Astrocyte (in vitro differentiated cells and primary cell): ENCODE results near the gene RFX4. TPM values are rescaled to one million over a fixed set of nuclear protein-coding genes. Genes with fewer than 3 reads are reported as not detected.
A peak's percentile ranks its signal among the peaks of the same experiment; 100 is the strongest.

Experiments used
- DNase-seq: peaks from one replicate; pipeline ENCODE4 v3.0.0-alpha.2; 2010; ENCODE audit warnings: low read depth
- FAIRE-seq: peaks from 2 replicates; lab custom pipeline; 2011; peaks lifted over from hg19 to GRCh38; lab: Jason Lieb, UNC
- H2AFZ ChIP-seq: 2 replicates; pipeline ENCODE4 v1.6.0; 2012; ENCODE audit warnings: low read depth, low read length, inconsistent platforms
- H3K27ac ChIP-seq: 2 replicates; pipeline ENCODE4 v1.5.1; 2011; ENCODE audit warnings: low read depth, low read length, inconsistent platforms
- H3K27me3 ChIP-seq: 2 replicates; pipeline ENCODE4 v1.6.0; 2011; ENCODE audit warnings: low read length, inconsistent platforms; ENCODE audit not compliant: insufficient read depth
- H3K36me3 ChIP-seq: 2 replicates; pipeline ENCODE4 v1.5.1; 2011; ENCODE audit warnings: low read length, inconsistent platforms; ENCODE audit not compliant: insufficient read depth
- H3K4me1 ChIP-seq: 2 replicates; pipeline ENCODE4 v1.5.1; 2011; ENCODE audit warnings: low read length, inconsistent platforms; ENCODE audit not compliant: insufficient read depth
- H3K4me2 ChIP-seq: 2 replicates; pipeline ENCODE4 v1.6.0; 2012; ENCODE audit warnings: low read length, inconsistent platforms
- H3K4me3 ChIP-seq: 2 replicates; pipeline ENCODE4 v1.5.1; 2011; ENCODE audit warnings: low read depth, mild to moderate bottlenecking, low read length, inconsistent platforms; ENCODE audit not compliant: insufficient read depth
- H3K79me2 ChIP-seq: 2 replicates; pipeline ENCODE4 v1.6.0; 2012; ENCODE audit warnings: mild to moderate bottlenecking, low read length, inconsistent platforms; ENCODE audit not compliant: insufficient read depth
- H3K9ac ChIP-seq: 2 replicates; pipeline ENCODE4 v1.6.0; 2012; ENCODE audit warnings: mild to moderate bottlenecking, low read length, inconsistent platforms
- H3K9me3 ChIP-seq: 2 replicates; pipeline ENCODE4 v1.5.1; 2012; ENCODE audit warnings: low read depth, mild to moderate bottlenecking, low read length, inconsistent platforms; ENCODE audit not compliant: insufficient read depth
- H4K20me1 ChIP-seq: 2 replicates; pipeline ENCODE4 v1.6.0; 2012; ENCODE audit warnings: low read length, inconsistent platforms; ENCODE audit not compliant: insufficient read depth
- H3K27ac Mint-ChIP-seq: one replicate; pipeline ENCODE4 v1.8.0; 2021; ENCODE audit warnings: mild to moderate bottlenecking, mixed read lengths; ENCODE audit not compliant: unreplicated experiment
- H3K27me3 Mint-ChIP-seq: one replicate; pipeline ENCODE4 v1.8.0; 2021; ENCODE audit warnings: low read depth, mixed read lengths; ENCODE audit not compliant: unreplicated experiment
- H3K36me3 Mint-ChIP-seq: one replicate; pipeline ENCODE4 v1.8.0; 2021; ENCODE audit warnings: low read depth, mixed read lengths; ENCODE audit not compliant: unreplicated experiment
- H3K4me1 Mint-ChIP-seq: one replicate; pipeline ENCODE4 v1.8.0; 2021; ENCODE audit warnings: low read depth, mixed read lengths; ENCODE audit not compliant: unreplicated experiment
- H3K4me3 Mint-ChIP-seq: one replicate; pipeline ENCODE4 v1.8.0; 2021; ENCODE audit warnings: mild to moderate bottlenecking, moderate library complexity, mixed read lengths; ENCODE audit not compliant: unreplicated experiment
- H3K9me3 Mint-ChIP-seq: one replicate; pipeline ENCODE4 v1.8.0; 2021; ENCODE audit warnings: mild to moderate bottlenecking, mixed read lengths; ENCODE audit not compliant: unreplicated experiment
- CTCF ChIP-seq: IDR thresholded peaks from 2 replicates; pipeline ENCODE4 v1.5.1; 2011; ENCODE audit warnings: low read depth, mild to moderate bottlenecking, inconsistent platforms, low read length, moderate library complexity; ENCODE audit not compliant: insufficient read depth
- EZH2 ChIP-seq: IDR thresholded peaks from 2 replicates; pipeline ENCODE4 v1.6.1; 2012; ENCODE audit warnings: mild to moderate bottlenecking, low read length, inconsistent platforms; ENCODE audit not compliant: insufficient read depth
- total RNA-seq: library from RNA; stranded (reverse); gene quantifications from 2 replicates; pipeline ENCODE4 v1.2.1, GENCODE V29; 2021

RFX4 gene
- total RNA-seq, 1 donor from 2014 or later: 0.07 TPM

- Histone ChIP-seq H3K27me3 (no peaks in the 10 kb centered on the region), H3K4me3 (no peak overlapping the region), H3K36me3 (no peaks in the 10 kb centered on the region), H4K20me1 (no peaks in the 10 kb centered on the region), H3K27ac (no peak overlapping the region), H3K9ac (no peak overlapping the region), H2AFZ (no peak overlapping the region), H3K9me3 (no peaks in the 10 kb centered on the region), H3K4me1 (peaks cover 25% of the 10 kb centered on the region), H3K79me2 (no peaks in the 10 kb centered on the region), H3K4me2 (no peak overlapping the region)
- no peak for TF ChIP-seq CTCF
- no peak for TF ChIP-seq EZH2
- H3K27me3 Mint-ChIP-seq: peaks cover 13% of the 10 kb centered on the region
- H3K27ac Mint-ChIP-seq: no peak overlapping the region
- FAIRE-seq (no peak), DNase-seq (no peak)
- no peak overlapping the region for H3K4me3 Mint-ChIP-seq
- H3K36me3 Mint-ChIP-seq: no peaks in the 10 kb centered on the region
- no peaks in the 10 kb centered on the region for H3K9me3 Mint-ChIP-seq
- H3K4me1 Mint-ChIP-seq: peaks cover 14% of the 10 kb centered on the region
Observed at GRCh38 chr12:106634206-106634605, 51.4 kb downstream of the RFX4 start.

DNA sequence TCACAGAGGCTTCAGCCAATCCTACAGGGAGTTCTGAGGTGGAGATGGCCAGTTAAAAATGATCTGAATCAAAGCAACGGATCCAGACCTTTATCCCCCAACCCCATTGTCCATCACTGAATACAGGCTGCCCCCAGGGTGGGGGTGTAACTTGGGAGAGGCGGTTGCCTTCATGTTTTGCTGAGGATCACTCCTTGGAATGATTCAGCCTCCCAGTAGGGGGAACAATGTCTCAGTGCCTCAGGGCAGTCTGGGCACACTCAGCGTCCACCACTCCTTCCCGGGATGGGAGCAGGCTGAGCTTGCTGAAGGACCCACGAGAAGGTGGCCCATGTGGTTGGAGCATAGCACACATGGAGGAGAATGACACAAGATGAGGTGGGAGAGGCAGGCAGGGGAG, 60.2 kb downstream of the RFX4 start:
- TF ChIP-seq CTCF (no peak), EZH2 (no peak)
- Histone ChIP-seq H3K9ac (no peak overlapping the region), H3K4me1 (peaks cover 4% of the 10 kb centered on the region), H3K36me3 (no peaks in the 10 kb centered on the region), H3K79me2 (no peaks in the 10 kb centered on the region), H3K4me2 (no peak overlapping the region), H3K27ac (no peak overlapping the region), H3K4me3 (no peak overlapping the region), H4K20me1 (no peaks in the 10 kb centered on the region), H3K9me3 (no peaks in the 10 kb centered on the region), H3K27me3 (peaks cover 3% of the 10 kb centered on the region), H2AFZ (peak overlapping the region; percentile 47)
- Mint-ChIP-seq H3K36me3 (peaks cover 2% of the 10 kb centered on the region), H3K27me3 (peaks cover 9% of the 10 kb centered on the region), H3K4me1 (no peaks in the 10 kb centered on the region), H3K27ac (no peak overlapping the region), H3K4me3 (no peak overlapping the region), H3K9me3 (no peaks in the 10 kb centered on the region)
- DNase-seq: no peak
- no peak for FAIRE-seq

DNA sequence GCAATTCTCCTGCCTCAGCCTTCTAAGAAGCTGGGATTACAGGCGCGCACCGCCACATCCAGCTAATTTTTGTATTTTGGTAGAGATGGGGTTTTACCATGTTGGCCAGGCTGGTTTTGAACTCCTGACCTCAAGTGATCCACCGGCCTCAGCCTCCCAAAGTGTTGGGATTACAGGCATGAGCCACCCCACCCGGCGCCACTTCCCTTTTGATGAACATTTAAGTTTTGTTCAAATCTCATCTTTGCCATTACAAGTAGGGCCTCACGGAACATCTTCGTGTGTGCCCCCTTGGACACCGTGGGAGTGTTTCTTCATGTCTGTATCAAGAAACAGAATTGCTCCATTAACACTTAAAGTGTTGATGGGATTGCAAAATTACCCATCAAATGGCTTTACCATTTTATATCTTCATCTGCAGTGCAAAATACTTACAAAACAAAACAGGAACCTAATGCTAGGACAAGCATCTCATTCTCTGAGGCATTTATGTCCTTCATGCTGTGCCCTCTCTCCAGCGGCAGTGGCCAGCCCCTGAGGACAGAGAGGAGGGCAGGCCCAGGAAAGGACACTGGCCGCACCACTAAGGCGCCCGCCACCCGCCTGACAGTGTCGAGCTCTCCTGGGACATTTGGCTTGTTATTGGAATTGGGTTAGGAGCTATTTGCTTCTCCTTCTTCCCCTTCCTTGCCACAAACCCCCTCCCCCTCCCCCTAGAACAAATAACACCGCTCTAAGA, 61.7 kb downstream of the RFX4 start:
- H3K36me3 Mint-ChIP-seq: peaks cover 2% of the 10 kb centered on the region
- peak overlapping the region; percentile 56 for H2AFZ ChIP-seq

More for the DNA sequence above, 61.7 kb downstream of the RFX4 start:
- peaks cover 9% of the 10 kb centered on the region for H3K27me3 Mint-ChIP-seq
- Histone ChIP-seq H3K27ac (no peak overlapping the region), H3K4me1 (peaks cover 4% of the 10 kb centered on the region), H4K20me1 (no peaks in the 10 kb centered on the region), H3K4me2 (peak overlapping the region; percentile 78), H3K36me3 (no peaks in the 10 kb centered on the region), H3K9me3 (no peaks in the 10 kb centered on the region), H3K9ac (no peak overlapping the region), H3K4me3 (no peak overlapping the region), H3K27me3 (peaks cover 3% of the 10 kb centered on the region), H3K79me2 (no peaks in the 10 kb centered on the region)
- H3K4me1 Mint-ChIP-seq: no peaks in the 10 kb centered on the region
- H3K9me3 Mint-ChIP-seq: no peaks in the 10 kb centered on the region
- FAIRE-seq (no peak), DNase-seq (no peak)
- H3K4me3 Mint-ChIP-seq: no peak overlapping the region
- H3K27ac Mint-ChIP-seq: no peak overlapping the region
- no peak for TF ChIP-seq CTCF
- peak; percentile 20 for TF ChIP-seq EZH2
